ENCODE data around the gene FZD8. TPM values are rescaled to one million over a fixed set of nuclear protein-coding genes. Genes with fewer than 3 reads are reported as not detected.
A peak's percentile ranks its signal among the peaks of the same experiment; 100 is the strongest.

FZD8 gene
- polyA plus RNA-seq, 3 donors: 0.04 to 0.24 TPM; not detected in 1

- H3K36me3 Mint-ChIP-seq: no peaks in the 10 kb centered on the region
- H3K4me3 ChIP-seq (replicated peaks in 1 of 3; ENCODE audit: low read depth in 2 of 3, low read length in 3 of 3): no peak overlapping the region
- intact Hi-C loops (cut with micrococcal nuclease): no loop called here
- no peak overlapping the region for H3K4me2 ChIP-seq (replicated peaks; ENCODE audit: extremely low read depth, low read length, poor library complexity, severe bottlenecking)
- no peaks in the 10 kb centered on the region for H3K27me3 ChIP-seq (ENCODE audit: control insufficient read depth in 2 of 2, insufficient read depth in 2 of 2, low read length in 2 of 2)
- no peaks in the 10 kb centered on the region for H4K20me1 ChIP-seq (ENCODE audit: insufficient read depth, low read length)
- no peak overlapping the region for H3K4me3 Mint-ChIP-seq
- no peak for TF ChIP-seq CTCF (IDR thresholded peaks at IDR 0.05)
- no peaks in the 10 kb centered on the region for H3K4me1 ChIP-seq (ENCODE audit: control insufficient read depth in 1 of 2, insufficient read depth in 2 of 2, low read length in 2 of 2)
- H3K36me3 ChIP-seq (replicated peaks in 1 of 2; ENCODE audit: control insufficient read depth in 1 of 2, insufficient read depth in 2 of 2, low read length in 2 of 2): no peaks in the 10 kb centered on the region
- H3K79me2 ChIP-seq (ENCODE audit: insufficient read depth, low read length): no peaks in the 10 kb centered on the region
- H3K9me3 ChIP-seq (replicated peaks in 1 of 2; ENCODE audit: control insufficient read depth in 1 of 2, insufficient read depth in 1 of 2, low read length in 2 of 2): peaks cover 15 to 19% of the 10 kb centered on the region in 2 donors
- H3K9ac ChIP-seq (ENCODE audit: insufficient read depth, low read length, poor library complexity, severe bottlenecking): no peak overlapping the region
- no peak overlapping the region for H3K27ac ChIP-seq (ENCODE audit: low read depth in 1 of 2, low read length in 2 of 2)
- H3K9me3 Mint-ChIP-seq: peaks cover 9 to 27% (median 14%) of the 10 kb centered on the region in 7 donors
- H2AFZ ChIP-seq (ENCODE audit: insufficient read depth, low read depth, low read length, poor library complexity, severe bottlenecking): no peak overlapping the region
- H3K4me1 Mint-ChIP-seq: no peaks in the 10 kb centered on the region
- 78% methylated on average over 8 of the region's 13 CpGs for WGBS (ENCODE audit: insufficient coverage)
- no peak overlapping the region for H3K27ac Mint-ChIP-seq
- peaks cover 2 to 4% (median 4%) of the 10 kb centered on the region in 3 donors for H3K27me3 Mint-ChIP-seq (ENCODE audit: low read depth in 3 of 3)
- DNase-seq: no peak
Observed at GRCh38 chr10:35668865-35669650, 27.0 kb upstream of the FZD8 start.

GRCh38 chr10:35667971-35668370, 25.9 kb upstream of the FZD8 start:
- Histone ChIP-seq H4K20me1 (ENCODE audit: insufficient read depth, low read length) (no peaks in the 10 kb centered on the region), H3K4me1 (ENCODE audit: control insufficient read depth in 1 of 2, insufficient read depth in 2 of 2, low read length in 2 of 2) (no peaks in the 10 kb centered on the region), H3K9ac (ENCODE audit: insufficient read depth, low read length, poor library complexity, severe bottlenecking) (no peak overlapping the region), H3K36me3 (replicated peaks in 1 of 2; ENCODE audit: control insufficient read depth in 1 of 2, insufficient read depth in 2 of 2, low read length in 2 of 2) (no peaks in the 10 kb centered on the region), H3K4me2 (replicated peaks; ENCODE audit: extremely low read depth, low read length, poor library complexity, severe bottlenecking) (no peak overlapping the region), H3K27ac (ENCODE audit: low read depth in 1 of 2, low read length in 2 of 2) (no peak overlapping the region), H3K27me3 (ENCODE audit: control insufficient read depth in 2 of 2, insufficient read depth in 2 of 2, low read length in 2 of 2) (no peaks in the 10 kb centered on the region), H3K4me3 (replicated peaks in 1 of 3; ENCODE audit: low read depth in 2 of 3, low read length in 3 of 3) (no peak overlapping the region), H3K9me3 (replicated peaks in 1 of 2; ENCODE audit: control insufficient read depth in 1 of 2, insufficient read depth in 1 of 2, low read length in 2 of 2) (peaks cover 15 to 19% of the 10 kb centered on the region in 2 donors), H3K79me2 (ENCODE audit: insufficient read depth, low read length) (no peaks in the 10 kb centered on the region), H2AFZ (ENCODE audit: insufficient read depth, low read depth, low read length, poor library complexity, severe bottlenecking) (no peak overlapping the region)
- 94% methylated on average over 8 of the region's 9 CpGs for WGBS (ENCODE audit: insufficient coverage)
- H3K9me3 Mint-ChIP-seq: peaks cover 9 to 27% (median 14%) of the 10 kb centered on the region in 7 donors
- no peak for TF ChIP-seq CTCF (IDR thresholded peaks at IDR 0.05)
- DNase-seq: no peak
- intact Hi-C loops (cut with micrococcal nuclease): no loop called here
- H3K4me1 Mint-ChIP-seq: no peaks in the 10 kb centered on the region
- H3K4me3 Mint-ChIP-seq: no peak overlapping the region
- peaks cover 2 to 4% (median 4%) of the 10 kb centered on the region in 3 donors for H3K27me3 Mint-ChIP-seq (ENCODE audit: low read depth in 3 of 3)
- H3K36me3 Mint-ChIP-seq: no peaks in the 10 kb centered on the region
- peak overlapping the region in 2 of 7 donors; percentile 1 to 33 for H3K27ac Mint-ChIP-seq
